Measurements from ENCODE around the gene MAB21L2.

Gene MAB21L2

GRCh38 chr4:150619042-150619441, 37.1 kb downstream of the MAB21L2 start:
- Histone ChIP-seq H3K9ac (ENCODE audit: low read depth, low read length) (no peak overlapping the region), H3K4me1 (ENCODE audit: insufficient read depth, low read length) (no peaks in the 10 kb centered on the region; the same call in 1 of the 2 replicates), H3K36me3 (ENCODE audit: insufficient read depth, low read length) (no peaks in the 10 kb centered on the region), H3K9me3 (ENCODE audit: control insufficient read depth, insufficient read depth, low read length) (no peaks in the 10 kb centered on the region)

- Histone ChIP-seq H3K36me3 (ENCODE audit: insufficient read depth, low read length) (no peaks in the 10 kb centered on the region), H3K9me3 (ENCODE audit: control insufficient read depth, insufficient read depth, low read length) (no peaks in the 10 kb centered on the region), H3K9ac (ENCODE audit: low read depth, low read length) (no peak overlapping the region), H3K4me1 (ENCODE audit: insufficient read depth, low read length) (peaks cover 6% of the 10 kb centered on the region)
Measured at GRCh38 chr4:150624055-150624454, 42.1 kb downstream of the MAB21L2 start.

GRCh38 chr4:150625033-150625432, 43.1 kb downstream of the MAB21L2 start:
- H3K9me3 ChIP-seq (ENCODE audit: control insufficient read depth, insufficient read depth, low read length), result no peaks in the 10 kb centered on the region
- H3K9ac ChIP-seq (ENCODE audit: low read depth, low read length), result no peak overlapping the region
- H3K4me1 ChIP-seq (ENCODE audit: insufficient read depth, low read length), result peaks cover 6% of the 10 kb centered on the region
- no peaks in the 10 kb centered on the region for H3K36me3 ChIP-seq (ENCODE audit: insufficient read depth, low read length)

GRCh38 chr4:150628073-150628472, 46.1 kb downstream of the MAB21L2 start:
- Histone ChIP-seq H3K36me3 (ENCODE audit: insufficient read depth, low read length) (no peaks in the 10 kb centered on the region), H3K9ac (ENCODE audit: low read depth, low read length) (no peak overlapping the region), H3K9me3 (ENCODE audit: control insufficient read depth, insufficient read depth, low read length) (no peaks in the 10 kb centered on the region), H3K4me1 (ENCODE audit: insufficient read depth, low read length) (peaks cover 6% of the 10 kb centered on the region)

- H3K9ac ChIP-seq (ENCODE audit: low read depth, low read length), result no peak overlapping the region
- peaks cover 2% of the 10 kb centered on the region; the same call in 1 of the 2 replicates for H3K9me3 ChIP-seq (ENCODE audit: control insufficient read depth, insufficient read depth, low read length)
- H3K36me3 ChIP-seq (ENCODE audit: insufficient read depth, low read length), result no peaks in the 10 kb centered on the region
- H3K4me1 ChIP-seq (ENCODE audit: insufficient read depth, low read length), result no peaks in the 10 kb centered on the region
Measured at GRCh38 chr4:150632639-150633038, 50.7 kb downstream of the MAB21L2 start.
